GM18526 (cell line): Measurements from ENCODE around the gene FNDC3B.

Experiments
- POLR2A ChIP-seq: IDR thresholded peaks from 3 replicates; pipeline ENCODE4 v1.6.1; 2011; ENCODE audit not compliant: insufficient read length; ENCODE audit errors: extremely low read depth

The FNDC3B gene

GRCh38 chr3:172232579-172233212 lies 193.3 kb downstream of the FNDC3B start:
- no peak for TF ChIP-seq POLR2A

DNA sequence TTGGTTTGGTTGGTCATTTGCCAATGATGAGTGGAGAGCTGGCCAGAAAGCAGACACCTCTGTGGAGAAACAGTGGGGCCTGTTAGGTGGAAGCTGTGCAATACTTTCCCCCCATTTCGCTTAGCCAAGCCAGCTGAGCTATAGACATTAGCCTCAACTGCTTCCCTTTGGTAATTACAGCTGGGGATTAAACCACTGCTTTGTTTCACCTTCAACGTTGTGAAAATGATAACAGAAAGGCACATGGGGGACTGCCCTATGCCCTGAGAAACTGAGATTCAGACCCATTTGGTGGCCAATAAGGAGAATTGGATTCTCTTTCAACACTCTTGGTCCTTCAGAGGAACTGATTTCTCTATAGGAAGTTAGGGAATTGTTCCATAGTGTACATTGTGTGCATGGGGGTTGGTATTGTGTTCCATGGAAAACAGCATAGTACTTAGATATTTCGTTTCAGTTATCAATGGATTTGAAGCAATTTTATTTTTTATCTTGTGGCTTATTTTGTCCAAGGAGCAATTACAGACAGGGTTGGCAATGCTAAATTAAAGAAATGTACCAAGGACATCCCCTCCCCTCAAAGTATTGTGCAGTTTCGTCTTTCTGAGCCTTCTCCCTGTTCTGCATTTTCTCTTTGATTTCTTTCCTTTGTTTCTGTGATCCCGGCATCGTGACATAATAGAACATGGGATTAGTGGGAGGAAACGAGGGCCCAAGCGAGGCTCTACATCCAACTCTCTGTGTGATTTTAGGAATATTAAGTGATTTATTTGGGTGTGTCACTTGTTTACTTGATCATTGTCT lies 194.3 kb downstream of the FNDC3B start:
- no peak for TF ChIP-seq POLR2A

- TF ChIP-seq POLR2A, result no peak
These were observed 196.3 kb downstream of the FNDC3B start for GRCh38 chr3:172235698-172236097.

DNA sequence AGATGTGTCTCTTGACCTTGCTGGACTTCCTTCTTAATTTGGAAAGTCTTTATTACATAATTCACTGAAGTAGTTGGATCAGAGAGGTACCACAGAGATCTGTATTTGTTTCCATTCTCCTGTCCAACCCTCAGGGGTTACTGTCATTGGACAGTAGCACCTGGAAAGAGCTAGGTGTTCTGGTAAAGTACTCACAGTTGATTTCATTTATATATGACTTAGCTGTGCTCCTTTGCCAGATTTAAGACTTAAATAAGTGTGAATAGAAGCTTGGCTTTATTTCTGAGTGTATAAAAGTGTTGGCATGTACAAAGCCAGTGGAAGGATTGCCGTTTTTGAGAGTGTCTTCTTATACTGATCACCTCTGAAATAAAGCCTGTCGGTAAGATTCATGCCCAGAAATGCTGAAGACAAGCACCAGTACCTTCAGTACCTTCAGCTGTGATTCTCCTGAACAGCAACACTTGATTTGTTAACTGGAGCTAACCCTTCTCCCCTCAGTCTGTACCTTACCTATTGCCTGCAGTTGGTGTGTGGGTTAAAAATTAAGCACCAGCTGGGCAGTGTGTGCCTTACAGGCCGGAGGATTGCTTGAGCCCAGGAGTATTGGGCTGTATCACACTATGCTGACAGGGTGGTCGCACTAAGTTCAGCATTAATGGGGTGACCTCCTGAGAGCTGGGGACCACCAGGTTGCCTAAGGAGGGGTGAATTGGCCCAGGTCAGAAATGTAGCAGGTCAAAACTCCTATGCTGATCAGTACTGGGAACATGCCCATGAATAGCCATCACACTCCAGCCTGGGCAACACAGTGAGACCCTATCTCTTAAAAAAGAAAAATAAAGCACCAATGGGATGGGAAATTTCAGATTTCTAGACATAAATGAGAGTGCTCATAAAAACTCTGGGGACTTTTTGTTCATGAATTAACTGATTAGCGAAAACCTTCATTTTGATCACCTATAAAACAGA lies 197.7 kb downstream of the FNDC3B start:
- TF ChIP-seq POLR2A, result no peak

- TF ChIP-seq POLR2A, result no peak
These were observed 198.8 kb downstream of the FNDC3B start for GRCh38 chr3:172238188-172238587.

- no peak for TF ChIP-seq POLR2A
These were observed 199.9 kb downstream of the FNDC3B start for GRCh38 chr3:172239218-172239790.

DNA sequence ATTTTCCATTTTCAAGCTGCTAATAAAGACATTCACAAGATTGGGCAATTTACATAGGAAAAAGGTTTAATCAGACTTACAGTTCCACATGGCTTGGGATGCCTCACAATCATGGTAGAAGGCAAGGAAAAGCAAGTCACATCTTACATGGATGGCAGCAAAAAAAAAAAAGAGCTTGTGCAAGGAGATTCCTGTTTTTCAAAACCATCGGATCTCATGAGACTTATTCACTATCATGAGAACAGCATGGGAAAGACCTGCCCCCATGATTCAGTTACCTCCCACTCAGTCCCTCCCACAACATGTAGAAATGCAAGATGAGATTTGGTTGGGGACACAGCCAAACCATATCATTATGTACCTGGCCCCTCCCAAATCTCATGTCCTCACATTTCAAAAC lies 202.0 kb downstream of the FNDC3B start:
- no peak for TF ChIP-seq POLR2A

- TF ChIP-seq POLR2A, result no peak
These were observed 204.6 kb downstream of the FNDC3B start for GRCh38 chr3:172244011-172244410.

- TF ChIP-seq POLR2A, result no peak
These were observed 205.9 kb downstream of the FNDC3B start for GRCh38 chr3:172245241-172245640.

GRCh38 chr3:172246107-172246844 lies 206.9 kb downstream of the FNDC3B start:
- TF ChIP-seq POLR2A, result no peak

- no peak for TF ChIP-seq POLR2A
These were observed 208.3 kb downstream of the FNDC3B start for GRCh38 chr3:172247525-172248274.

GRCh38 chr3:172249039-172249438 lies 209.7 kb downstream of the FNDC3B start:
- no peak for TF ChIP-seq POLR2A

DNA sequence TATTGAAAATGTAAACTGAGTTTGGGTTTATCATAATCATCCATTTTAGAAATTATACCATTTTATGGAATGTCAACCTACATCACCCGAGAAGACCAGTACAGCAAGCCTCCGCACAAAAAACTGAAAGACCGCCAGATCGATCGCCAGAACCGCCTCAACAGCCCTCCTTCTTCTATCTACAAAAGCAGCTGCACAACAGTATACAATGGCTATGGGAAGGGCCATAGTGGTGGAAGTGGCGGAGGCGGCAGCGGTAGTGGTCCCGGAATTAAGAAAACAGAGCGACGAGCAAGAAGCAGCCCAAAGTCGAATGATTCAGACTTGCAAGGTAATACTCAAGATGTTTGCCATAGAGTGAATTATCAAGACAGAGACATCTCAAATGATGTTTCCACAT lies 211.8 kb downstream of the FNDC3B start:
- TF ChIP-seq POLR2A, result no peak

DNA sequence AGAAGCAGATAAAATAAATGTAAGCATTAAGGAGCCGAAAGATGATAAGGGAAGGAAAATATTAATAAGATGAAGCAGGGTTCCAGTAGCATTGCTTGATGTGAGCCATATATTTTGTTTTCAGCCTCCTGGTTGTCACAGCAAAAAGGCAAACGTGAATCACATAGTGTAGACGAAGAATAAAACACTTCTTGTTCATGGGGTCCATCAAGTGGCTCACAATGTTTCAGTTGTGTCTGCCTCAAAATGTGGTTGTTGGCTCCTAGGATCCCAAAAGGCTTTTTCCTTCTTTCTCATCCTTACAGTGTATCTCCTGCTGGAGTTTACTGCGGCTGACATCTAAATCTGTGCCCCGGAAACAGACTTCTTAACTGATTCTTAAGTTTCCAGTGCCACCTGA lies 213.8 kb downstream of the FNDC3B start:
- no peak for TF ChIP-seq POLR2A

DNA sequence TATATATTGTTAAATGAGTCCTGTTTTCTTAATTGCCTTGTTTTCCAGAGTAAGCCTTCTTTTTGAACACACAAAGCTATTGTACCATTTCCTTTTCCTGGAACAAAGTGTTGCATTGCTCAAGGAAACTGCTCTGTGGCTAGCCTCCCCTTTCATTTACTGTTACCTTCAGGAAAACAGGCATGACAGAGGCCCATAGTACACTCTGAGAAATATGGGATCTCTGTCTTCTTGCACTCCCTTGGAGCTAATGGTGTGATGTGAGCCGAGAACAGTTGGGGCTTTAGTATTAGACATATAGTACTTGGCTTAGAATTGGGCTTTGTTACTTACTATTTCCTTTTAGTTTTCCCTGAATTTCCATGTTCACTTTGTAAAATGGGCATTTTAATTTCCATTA lies 215.2 kb downstream of the FNDC3B start:
- no peak for TF ChIP-seq POLR2A
